GM18499 (cell line): ENCODE results near the gene TMOD1.
"Not testable (repeated sequence)": the region's sequence is repeated elsewhere in the genome, so short reads cannot be mapped to it uniquely, and the experiment has no call there.

Source experiments
- ATAC-seq: cut with Tn5 transposase; IDR thresholded peaks from one replicate; pipeline ENCODE4 v1.9.1; 2021; ENCODE audit warnings: moderate number of reproducible peaks; ENCODE audit not compliant: insufficient read depth, unreplicated experiment

The TMOD1 gene

DNA sequence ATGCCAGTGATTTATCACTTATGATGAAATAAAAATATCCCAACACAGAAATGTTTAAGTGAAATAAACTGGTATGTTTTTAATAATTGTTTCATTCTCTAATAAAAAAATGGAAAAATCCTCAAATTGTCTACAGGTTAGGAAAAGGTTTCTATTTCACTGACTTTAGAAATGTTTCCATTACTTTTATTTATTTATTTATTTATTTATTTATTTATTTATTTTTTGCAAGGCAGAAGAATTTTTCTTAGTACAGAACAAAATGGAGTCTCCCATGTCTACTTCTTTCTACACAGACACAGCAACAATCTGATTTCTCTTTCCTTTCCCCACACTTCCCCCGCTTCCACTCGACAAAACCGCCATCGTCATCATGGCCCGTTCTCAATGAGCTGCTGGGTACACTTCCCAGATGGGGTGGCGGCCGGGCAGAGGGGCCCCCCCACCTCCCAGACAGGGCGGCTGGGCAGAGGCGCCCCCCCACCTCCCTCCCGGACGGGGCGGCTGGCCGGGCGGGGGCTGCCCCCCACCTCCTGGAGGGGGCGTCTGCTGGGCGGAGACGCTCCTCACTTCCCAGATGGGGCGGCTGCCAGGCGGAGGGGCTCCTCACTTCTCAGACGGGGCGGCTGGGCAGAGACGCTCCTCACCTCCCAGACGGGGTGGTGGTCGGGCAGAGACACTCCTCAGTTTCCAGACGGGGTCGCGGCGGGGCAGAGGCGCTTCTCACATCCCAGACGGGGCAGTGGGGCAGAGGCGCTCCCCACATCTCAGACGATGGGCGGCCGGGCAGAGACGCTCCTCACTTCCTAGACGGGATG, 3.7 kb upstream of the TMOD1 start:
- not testable (repeated sequence) for ATAC-seq

DNA sequence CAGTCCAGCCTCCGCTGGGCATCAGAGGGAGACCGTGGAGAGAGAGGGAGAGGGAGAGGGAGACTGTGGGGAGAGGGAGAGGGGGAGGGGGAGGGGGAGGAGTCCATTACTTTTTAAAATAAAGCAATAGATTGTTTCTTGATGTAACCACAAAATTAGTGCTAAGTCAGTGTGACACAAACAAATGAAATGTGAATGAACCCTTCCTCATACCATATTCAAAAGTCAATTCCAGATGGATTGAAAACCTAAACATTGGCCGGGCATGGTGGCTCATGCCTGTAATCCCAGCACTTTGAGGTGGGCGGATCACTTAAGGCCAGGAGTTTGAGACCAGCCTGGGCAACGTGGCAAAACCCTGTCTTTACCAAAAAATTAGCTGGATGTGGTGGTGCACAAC, 2.6 kb upstream of the TMOD1 start:
- ATAC-seq, result not testable (repeated sequence)

DNA sequence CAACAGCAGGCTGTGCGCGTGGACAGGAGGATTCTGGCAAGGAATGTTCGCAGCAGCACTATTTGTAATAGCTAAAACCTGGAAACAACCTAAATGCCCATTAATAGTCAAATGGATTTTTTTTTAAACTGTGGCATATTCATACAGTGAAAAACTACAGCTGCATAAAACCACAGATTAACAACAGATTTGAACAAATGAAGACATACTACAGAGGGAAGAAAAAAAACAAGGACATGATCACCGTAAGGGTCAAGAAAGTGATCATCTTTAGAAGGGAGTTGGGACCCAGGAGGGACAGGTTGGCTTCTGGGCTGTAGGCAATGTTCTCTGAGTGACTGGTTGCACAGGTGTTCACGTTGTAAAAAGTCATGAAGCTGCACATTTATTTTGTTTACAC, 1.2 kb upstream of the TMOD1 start:
- ATAC-seq, result no peak

DNA sequence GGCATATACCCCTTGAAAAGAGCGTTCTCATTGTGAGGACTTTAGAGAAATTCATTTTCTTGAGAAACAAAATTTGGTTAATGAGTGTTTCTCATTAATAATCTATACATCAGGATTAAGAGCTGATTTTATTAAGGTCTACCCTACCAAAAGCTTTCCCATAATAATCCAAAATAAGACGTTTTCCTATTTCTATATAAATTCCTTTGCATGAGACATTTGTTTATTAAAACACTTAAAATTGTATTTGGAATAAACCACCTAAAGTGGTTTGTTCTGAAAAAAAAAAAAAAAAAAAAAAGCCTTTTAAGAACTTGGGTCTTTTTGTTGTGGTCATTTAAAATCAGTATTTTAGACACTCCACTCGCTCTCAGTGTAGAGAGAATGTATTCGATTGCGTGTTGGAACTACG, 695 bp upstream of the TMOD1 start:
- ATAC-seq, result no peak

DNA sequence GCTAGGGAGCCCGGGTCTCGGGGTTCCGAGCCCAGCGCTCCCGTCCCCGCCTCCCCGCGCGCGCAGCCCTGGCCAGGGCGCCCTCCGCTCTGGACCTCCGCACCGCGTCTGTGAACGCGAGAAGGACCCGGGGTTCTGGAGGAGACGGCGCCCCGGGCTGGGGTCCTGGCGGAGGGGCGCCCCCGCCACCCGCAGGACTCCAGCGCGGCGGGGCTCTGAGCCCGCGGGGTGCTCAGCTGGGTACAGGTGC, 431 bp downstream of the TMOD1 start:
- ATAC-seq, result no peak

DNA sequence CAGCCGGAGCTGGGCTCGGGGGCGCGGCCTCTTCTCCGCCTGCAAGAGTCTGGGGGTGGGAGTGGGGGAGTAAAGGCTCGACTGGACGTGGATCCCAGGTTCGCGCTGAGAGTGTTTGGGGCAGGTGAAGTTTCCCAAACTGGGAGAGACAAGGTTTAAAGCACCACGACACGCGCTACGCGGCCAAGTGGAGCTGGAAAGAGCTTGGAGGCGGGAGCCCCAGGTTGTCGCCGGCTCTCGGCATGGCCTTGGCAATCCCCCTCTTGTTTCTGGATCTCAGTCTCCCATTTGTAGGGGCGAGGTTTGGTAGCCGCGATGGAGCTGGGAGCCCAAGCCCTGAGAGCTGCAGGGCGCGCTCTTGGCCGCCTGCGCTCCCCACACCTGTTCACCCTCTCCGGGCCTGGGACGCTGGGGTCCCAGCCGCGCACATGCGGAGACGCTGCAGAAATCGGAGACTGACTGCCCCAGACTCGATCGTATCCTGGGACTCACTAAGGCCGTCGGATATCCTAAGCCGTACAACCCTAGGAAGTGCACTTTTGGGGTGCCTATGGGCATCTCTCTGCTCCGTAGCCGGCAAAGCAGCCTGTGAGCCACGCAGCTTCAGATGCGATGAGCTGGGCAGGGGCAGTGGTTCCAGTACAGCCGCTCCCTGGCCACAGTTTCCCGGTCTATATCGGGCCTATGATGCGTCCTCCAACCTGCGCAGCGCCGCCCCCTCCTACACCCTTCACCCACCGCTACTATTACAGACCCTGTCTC, 937 bp downstream of the TMOD1 start:
- ATAC-seq, result no peak

DNA sequence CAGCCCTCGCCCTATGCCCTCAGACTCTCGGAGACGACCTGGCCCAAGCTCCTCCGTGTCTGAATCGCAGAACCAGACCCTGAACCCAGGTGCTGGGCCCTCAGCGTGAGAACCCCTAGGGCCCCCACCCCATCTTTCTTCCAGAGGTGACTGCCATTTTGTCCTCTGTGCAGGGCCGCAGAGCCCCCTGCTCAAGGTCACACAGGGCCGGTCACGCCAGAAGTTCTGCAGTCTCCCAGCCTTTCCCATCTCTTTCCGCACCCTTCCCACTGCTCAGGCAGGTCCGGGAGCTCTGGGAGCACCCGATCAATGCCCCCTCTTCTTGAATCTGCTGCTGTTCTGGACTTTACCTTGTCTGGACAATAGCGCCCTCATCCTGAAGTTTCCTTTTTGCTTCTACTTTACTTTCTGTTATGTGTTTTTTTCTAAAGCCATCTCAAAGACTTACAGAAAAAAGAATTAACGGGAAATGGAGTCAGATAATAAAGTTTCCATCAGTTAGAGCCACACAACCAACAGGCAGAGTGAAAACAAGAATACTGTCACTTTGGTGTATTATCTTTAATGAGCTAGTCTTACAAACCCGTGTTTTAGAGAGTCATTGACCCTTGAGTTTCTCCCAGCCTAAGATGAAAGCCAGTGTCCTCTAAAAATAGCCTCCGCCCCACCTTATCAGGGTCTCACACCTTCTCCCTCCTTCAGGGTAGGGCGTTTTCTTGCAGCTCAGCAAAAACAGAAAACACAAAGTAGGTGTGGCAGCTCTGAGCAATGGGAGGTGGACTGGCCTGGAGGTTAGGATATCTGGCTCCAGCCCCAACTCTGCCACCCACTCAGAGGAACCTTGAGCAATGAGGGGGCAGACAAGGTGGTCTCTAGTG, 1.8 kb downstream of the TMOD1 start:
- no peak for ATAC-seq

DNA sequence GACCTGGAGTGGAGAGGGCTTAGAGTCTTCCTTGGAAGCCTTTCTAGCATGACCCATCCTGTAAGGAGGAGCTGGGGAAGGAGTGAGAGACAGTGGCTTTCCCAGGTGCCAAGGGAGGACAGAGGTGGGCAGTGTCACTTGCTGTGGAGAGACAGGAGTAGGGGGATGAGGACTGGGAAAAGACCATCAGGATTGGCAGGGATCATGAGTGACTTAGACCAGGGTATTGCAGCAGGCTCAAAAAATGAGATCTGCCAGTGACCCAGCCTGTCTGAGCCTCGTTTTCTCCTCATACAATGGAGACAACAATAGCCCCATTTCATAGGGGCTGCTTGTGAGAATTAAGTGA, 2.4 kb downstream of the TMOD1 start:
- ATAC-seq, result no peak

DNA sequence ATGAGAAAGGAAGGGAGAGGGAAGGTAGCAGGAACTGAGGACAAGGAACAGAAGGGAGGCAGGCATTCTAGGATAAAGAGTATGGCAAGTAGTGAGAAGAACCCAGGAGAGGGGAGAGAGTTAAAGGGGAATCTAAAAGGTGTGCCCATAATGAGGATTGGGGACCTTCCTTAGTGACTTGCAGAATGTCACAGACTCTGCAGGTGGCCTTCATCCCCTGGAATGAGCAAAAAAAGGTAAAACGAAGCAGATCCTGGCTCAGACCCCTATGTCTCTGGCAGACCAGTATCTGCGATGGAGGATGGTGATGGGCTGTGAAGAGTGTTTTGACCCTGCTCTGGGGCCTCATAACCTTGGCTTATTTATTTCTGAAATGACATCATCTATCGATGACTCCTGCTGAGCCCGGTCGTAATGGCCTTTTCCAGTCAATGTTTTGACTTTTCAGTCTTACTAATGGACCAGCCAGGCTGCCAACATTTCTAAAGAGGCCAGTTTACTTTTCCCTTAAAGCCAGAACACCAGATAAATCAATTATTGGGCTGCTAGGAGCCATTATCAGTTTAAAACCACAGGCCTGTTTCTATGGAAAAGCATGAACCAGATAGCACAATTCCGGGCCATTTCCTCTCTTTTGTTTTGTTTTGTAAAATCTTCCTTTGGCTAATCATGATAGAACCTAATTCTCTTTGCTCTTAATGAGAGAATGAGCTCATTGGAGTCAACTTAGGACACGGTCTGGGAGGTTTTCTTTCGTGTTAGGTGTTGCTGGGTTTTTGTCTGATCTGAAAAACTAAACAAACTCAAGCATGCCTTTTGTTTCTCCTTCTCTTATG, 3.1 kb downstream of the TMOD1 start:
- no peak for ATAC-seq

DNA sequence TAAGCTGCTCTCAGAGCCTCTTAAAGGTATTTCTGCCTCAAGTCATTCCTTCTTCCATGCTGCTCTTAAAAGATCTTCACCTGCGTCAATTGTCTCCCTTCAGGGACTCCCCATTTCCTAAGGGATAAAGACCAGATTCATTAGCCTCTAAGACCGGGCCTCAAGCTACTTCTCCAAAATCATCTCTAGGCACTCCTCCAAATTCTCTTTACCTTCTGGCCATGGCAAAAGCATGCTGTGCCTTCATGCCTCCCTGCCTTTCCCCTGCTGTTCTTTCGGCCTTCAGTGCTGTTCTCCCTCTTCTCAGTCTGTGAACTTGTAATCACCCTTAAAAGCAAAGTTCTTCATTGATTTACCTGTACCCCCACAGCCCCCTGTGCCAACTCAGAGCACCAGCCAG, 4.4 kb downstream of the TMOD1 start:
- no peak for ATAC-seq

DNA sequence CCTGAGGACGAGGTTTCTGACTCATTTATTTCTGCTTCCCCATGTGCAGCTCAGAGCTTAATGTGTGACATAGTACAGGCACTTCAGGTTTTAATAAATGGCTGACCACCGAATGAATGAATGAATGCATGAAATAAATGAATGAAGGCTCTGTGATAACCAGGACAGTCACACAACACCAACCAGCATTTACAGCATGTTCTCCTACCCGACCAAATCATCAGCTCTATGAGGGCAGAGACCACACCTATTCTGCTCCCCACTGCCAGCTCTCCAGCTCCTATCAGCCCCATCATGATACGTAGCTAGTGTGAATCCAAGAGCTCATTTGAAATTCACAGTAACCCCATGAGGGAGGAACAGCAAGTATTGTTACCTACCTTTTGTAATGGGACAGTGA, 4.8 kb downstream of the TMOD1 start:
- ATAC-seq, result no peak

DNA sequence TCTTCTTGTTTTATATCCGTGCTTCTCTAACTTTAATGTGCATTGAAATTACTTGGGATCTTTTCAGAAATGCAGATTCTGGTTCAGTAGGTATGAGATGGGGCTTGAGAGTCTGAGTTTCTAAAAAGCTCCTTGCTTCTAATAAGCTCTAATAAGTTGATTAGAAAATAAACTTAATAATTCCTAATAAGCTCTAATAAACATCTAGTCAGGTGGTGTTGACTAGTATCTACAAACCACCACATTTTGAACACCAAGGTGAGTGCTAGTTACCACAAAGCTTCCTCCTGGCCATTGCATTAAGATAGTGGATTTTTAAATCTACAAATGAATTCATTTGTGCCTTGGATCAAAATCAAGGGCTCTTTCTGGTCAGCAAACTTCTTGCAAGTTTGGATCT, 5.3 kb downstream of the TMOD1 start:
- no peak for ATAC-seq

DNA sequence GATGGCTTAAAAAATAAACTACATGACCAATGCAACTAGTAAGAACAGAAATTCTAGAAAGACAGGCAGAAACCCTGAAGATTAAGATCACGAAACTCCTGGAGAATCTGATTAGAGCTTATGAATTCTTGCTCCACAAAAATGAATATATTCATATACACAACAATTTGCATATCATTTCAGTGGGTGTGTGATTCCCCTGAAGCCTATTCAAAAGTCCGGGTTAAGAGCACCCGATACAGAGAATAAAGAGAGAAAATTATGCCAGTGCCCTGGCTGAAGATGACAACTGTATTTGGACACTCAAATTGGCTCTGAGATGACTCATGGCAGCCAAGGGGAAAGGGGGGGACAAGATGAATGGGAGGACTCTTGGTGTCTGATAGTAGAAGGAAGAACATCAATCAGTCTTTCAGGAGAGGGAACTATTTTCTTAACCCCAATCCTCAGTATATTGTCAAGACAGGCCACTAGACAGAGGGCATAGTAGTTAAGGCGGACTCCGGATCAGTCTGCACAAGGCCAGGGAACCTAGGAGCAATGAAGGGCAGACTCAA, 6.0 kb downstream of the TMOD1 start:
- ATAC-seq, result no peak

DNA sequence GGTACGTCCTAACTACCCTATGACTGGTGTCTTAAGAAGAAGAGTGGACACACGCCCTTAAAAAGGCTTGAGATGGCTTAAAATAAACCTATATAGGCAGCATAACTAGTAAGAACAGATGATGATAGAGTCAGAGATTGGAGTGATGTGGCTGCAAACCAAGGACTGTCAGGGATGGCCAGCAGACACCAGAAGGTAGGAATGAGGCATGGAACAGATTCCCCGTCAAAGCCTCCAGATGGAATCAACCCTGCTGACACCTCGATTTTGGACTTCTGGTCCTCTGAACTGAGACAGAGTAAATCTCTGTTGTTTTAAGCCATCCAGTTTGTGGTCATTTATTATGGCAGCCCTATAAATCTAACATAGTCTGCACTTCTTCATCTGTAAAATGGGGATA, 7.4 kb downstream of the TMOD1 start:
- no peak for ATAC-seq

DNA sequence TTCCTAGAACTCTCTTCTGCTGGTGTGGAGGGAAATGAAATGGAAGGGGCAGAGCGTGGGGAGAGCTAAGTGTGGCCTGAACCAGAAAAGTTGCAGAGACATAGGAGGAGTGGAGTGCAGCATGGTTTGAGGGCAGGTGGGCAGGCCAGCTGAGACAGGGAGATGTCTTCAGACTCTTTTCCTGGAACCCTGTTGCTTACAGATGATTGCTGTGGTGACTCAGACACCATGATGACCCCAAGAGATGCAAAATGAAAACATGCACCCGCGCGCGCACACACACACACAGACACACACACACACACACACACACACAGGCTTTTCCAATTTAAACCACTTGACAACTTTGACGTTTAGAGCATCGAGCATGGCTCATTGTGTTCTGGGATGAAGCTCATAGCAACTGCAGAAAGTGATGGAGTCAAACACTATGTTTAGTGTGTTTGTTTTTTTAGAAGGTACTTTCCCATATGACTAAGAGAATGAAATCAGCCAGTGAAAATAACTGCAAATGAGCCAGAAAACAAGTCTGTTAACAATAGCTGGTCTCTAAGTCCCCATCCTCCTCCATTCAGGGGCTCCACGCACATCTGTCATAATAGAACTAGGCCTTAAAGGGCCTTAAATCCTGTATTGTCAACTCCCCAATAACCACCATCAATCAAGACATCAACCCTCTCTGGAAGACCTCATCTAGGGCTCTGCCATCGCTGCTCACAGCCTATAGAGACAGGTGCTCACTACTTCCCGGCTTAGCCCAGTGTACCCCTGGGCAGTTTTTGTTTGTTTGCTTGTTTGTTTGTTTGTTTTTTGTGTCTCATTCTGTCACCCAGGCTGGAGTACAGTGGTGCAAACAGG, 9.6 kb downstream of the TMOD1 start:
- peak; percentile 68 for ATAC-seq

DNA sequence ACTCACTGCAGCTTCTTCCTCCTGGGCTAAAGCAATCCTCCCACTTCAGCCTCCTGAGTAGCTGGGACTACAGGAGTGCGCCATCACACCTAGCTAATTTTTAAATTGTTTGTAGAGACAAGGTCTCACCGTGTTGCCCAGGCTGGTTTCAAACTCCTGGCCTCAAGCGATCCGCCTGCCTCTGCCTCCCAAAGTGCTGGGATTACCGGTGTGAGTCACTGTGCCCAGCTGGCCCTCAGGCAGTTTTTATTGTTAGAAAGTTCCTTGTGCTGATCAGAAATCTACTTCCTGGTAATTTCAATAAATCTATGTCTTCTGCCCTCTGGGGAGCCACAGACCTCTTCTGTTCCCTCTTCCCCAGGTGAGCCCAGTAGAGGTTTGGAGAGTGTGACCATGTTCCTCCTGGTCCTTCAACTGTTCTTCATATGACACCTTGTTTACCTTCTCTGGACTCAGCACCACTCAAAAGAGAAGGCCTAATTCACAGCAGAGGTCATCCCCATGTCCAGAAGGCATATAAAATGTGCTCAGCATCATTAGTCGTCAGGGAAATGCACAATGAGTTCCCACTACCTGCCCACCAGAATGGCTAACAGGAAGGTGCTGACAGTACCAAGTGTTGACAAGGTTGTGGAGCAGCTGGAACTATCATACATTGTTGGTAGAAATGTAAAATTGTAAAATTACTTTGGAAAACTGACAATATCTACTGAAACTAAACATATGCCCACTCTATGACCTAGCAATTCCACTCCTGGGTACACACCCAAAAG, 10.4 kb downstream of the TMOD1 start:
- no peak for ATAC-seq

DNA sequence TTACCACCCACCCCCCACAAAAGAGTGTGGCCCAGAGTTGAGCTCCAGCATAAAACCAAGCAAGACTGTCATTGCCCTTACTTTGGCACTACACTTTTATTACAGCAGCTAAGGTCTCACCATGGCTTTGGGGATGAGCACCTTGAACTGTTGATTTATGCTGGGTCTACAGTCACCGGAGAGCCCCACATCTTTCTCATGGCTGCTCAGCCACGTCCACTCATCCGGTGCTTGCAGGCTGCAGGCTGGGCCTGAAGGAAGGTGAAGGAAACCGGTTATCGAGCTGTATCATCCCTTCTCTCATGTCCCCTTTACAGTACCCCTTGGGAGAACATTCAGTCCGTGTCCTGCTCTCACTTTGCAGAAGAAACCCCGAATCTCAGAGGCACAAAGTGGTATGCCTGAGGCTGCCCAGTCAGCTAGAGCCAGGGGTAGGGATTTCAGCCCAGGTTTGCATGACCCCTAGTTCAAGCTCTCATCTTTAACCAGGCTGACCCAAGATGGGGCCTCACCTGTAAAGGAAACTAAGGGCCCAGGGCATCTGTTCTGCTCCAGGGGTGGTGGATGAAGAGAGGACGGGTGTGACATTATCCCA, 11.6 kb downstream of the TMOD1 start:
- no peak for ATAC-seq

DNA sequence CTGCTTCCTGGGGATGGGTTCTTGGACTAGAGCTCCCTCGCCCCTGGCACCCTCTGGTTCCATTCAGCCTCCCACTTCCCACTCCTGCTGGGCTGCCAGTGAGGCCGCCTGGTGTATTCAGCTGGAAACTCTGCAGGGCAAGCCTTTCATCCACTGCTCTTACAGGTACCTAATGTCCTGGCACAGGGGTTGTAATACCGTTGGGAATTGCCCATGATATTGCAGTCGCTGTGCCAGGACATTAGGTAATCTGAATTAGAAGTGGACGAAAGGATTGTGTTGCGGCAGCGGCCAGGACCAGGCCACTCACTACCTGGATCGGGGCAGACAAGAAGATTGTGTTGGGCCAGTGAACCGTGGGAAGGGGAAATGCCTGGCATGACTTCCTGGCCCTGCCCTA, 13.1 kb downstream of the TMOD1 start:
- no peak for ATAC-seq
